Esophagus muscularis mucosa (tissue), 4 donors: ENCODE data around the gene RMI2. TPM values are rescaled to one million over a fixed set of nuclear protein-coding genes. Genes with fewer than 3 reads are reported as not detected.

Experiments used
- DNase-seq: peaks from one replicate; pipeline ENCODE4 v3.0.0-alpha.2; 2017; ENCODE audit errors: extremely low spot score
- H3K27ac ChIP-seq, 4 donors: fragments of 200-600 bp; sonication (generic); replicated peaks in 1 of 4; 1 replicate in 3 of 4; 2 replicates in 1 of 4; pipeline ENCODE4 v1.5.1; 2016 to 2019; ENCODE audit warnings: mild to moderate bottlenecking in 1 of 4
- H3K27me3 ChIP-seq, 4 donors: fragments of 200-600 bp; sonication (generic); one replicate each; pipeline versions ENCODE4 v1.5.1 to v1.6.0; 2016 to 2019
- H3K36me3 ChIP-seq, 4 donors: fragments of 200-600 bp; sonication (generic); one replicate each; pipeline ENCODE4 v1.5.1; 2016 to 2019
- H3K4me1 ChIP-seq, 4 donors: fragments of 200-600 bp; sonication (generic); one replicate each; pipeline ENCODE4 v1.5.1; 2016 to 2019
- H3K4me3 ChIP-seq, 4 donors: fragments of 200-600 bp; sonication (generic); 1 replicate in 2 of 4; 2 replicates in 2 of 4; pipeline ENCODE4 v1.5.1; 2016 to 2019; ENCODE audit warnings: mild to moderate bottlenecking in 4 of 4, moderate library complexity in 1 of 4
- H3K9me3 ChIP-seq, 4 donors: fragments of 200-600 bp; sonication (generic); 1 replicate in 3 of 4; 2 replicates in 1 of 4; pipeline ENCODE4 v1.5.1; 2016 to 2019
- CTCF ChIP-seq, 3 experiments: fragments of 200-600 bp in 2 of 3; fragments of 450-650 bp in 1 of 3; sonication (generic) in 2 of 3; IDR thresholded peaks; one replicate each; pipeline ENCODE4 v1.5.1; 2017 to 2019; ENCODE audit warnings: antibody characterized with exemption in 3 of 3, mild to moderate bottlenecking in 2 of 3, moderate library complexity in 1 of 3
- EP300 ChIP-seq: sonication (generic); formaldehyde crosslinking; IDR thresholded peaks from one replicate; pipeline ENCODE4 v1.6.1; 2017; ENCODE audit warnings: antibody characterized with exemption
- POLR2A ChIP-seq: fragments of 450-650 bp; IDR thresholded peaks from one replicate; pipeline ENCODE4 v1.6.1; 2017; ENCODE audit warnings: antibody characterized with exemption, moderate library complexity, mild to moderate bottlenecking, low read depth
- POLR2AphosphoS5 ChIP-seq, 2 donors: sonication (generic); formaldehyde crosslinking; IDR thresholded peaks; one replicate each; pipeline ENCODE4 v1.6.1; 2017; ENCODE audit warnings: antibody characterized with exemption in 2 of 2
- WGBS: methylation state at CpG from one replicate; pipeline ENCODE4 v1.1.5; 2018; 5-methylcytosine and 5-hydroxymethylcytosine counted together
- intact Hi-C: fragments of 100-400 bp; cut with DNase I; formaldehyde crosslinking; loops from one replicate; pipeline ENCODE4 v1.15.1; 2023
- total RNA-seq, 4 donors: library from RNA; depleted of rRNA; stranded (reverse); fragments of >200 nt; gene quantifications; one replicate each; pipeline versions ENCODE4 v1.1.0 to v1.2.1, GENCODE V29; 2016

RMI2 gene
- total RNA-seq, 4 donors from 2014 or later, result 0.29 to 1.7 (median 0.33) TPM; not detected in 1

DNA sequence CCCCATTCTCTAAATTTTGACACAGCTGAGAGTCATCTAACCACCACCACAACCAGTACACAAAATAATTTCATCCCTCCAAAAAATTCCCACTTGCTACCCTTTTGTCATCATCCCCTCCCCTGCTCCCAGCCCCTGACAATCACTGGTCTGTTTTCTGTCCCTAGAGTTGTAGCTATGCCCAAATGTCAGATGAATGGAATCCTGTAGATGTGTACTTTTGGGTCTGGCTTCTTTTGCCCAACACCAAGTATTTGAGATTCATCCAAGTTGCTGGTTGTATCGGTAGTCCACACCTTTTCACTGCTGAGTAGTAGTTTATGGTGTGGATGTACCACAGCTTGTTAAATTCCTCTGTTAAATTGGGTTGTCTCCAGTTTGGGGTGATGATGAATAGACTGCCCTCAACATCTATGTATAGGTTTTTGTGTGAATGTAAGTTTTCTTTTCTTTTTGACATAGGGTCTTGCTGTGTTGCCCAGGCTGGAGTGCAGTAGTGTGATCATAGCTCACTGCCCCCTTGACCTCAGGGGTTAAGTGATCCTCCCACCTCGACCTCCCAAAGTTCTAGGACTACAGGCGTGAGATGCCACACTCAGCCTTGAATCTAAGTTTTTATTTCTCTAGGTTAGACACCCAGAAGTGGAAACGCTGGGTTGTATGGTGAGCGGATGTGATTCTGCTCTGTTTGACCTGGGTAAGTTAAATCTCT lies 14.6 kb upstream of the RMI2 start:
- DNase-seq, result no peak
- intact Hi-C loops, result no loop called here
- Histone ChIP-seq H3K36me3 (no peaks in the 10 kb centered on the region), H3K27ac (no peak overlapping the region), H3K4me3 (no peak overlapping the region), H3K4me1 (peaks cover 14 to 22% (median 20%) of the 10 kb centered on the region in 4 donors), H3K9me3 (no peaks in the 10 kb centered on the region), H3K27me3 (peaks cover 0 to 3% (median 0%) of the 10 kb centered on the region in 4 donors)
- TF ChIP-seq POLR2AphosphoS5 (IDR thresholded peaks at IDR 0.05) (no peak), EP300 (no peak), POLR2A (no peak), CTCF (IDR thresholded peaks at IDR 0.05) (no peak)
- WGBS, result 84% methylated on average over 5 of the region's 5 CpGs

- Histone ChIP-seq H3K4me1 (peaks cover 14 to 22% (median 20%) of the 10 kb centered on the region in 4 donors), H3K27me3 (peaks cover 0 to 3% (median 0%) of the 10 kb centered on the region in 4 donors), H3K4me3 (no peak overlapping the region), H3K36me3 (no peaks in the 10 kb centered on the region), H3K9me3 (no peaks in the 10 kb centered on the region), H3K27ac (no peak overlapping the region)
- intact Hi-C loops, result no loop called here
- TF ChIP-seq POLR2A (no peak), POLR2AphosphoS5 (IDR thresholded peaks at IDR 0.05) (no peak), EP300 (no peak), CTCF (IDR thresholded peaks at IDR 0.05) (no peak)
- no peak for DNase-seq
- WGBS, result 100% methylated on average over 2 of the region's 2 CpGs
Observed at GRCh38 chr16:11331967-11332366, 13.3 kb upstream of the RMI2 start.

DNA sequence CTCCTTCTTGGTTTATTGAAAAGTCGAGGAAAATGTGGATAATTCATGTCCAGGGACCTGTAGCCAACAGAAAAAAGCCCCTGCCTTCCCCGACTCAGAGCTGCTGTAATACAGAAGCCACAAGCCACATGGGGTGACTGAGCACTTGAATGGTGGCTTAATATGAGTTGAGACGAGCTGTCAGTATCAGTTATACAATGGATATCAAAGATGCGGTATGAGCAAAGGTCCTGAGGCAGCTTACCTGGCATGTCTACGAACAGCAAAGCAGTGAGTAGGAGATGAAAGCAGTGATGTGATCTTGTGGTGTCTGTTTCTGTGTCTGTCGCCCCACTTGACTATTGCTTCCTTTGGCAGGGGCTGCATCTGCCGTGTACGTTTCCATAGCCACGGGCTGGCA lies 12.2 kb upstream of the RMI2 start:
- peaks cover 0 to 3% (median 0%) of the 10 kb centered on the region in 4 donors for H3K27me3 ChIP-seq
- no peaks in the 10 kb centered on the region for H3K36me3 ChIP-seq
- peaks cover 14 to 18% (median 17%) of the 10 kb centered on the region in 4 donors for H3K4me1 ChIP-seq
- no peak for DNase-seq
- intact Hi-C loops, result no loop called here
- WGBS, result 75% methylated on average over 8 of the region's 9 CpGs
- no peak for TF ChIP-seq POLR2A
- TF ChIP-seq CTCF (IDR thresholded peaks at IDR 0.05), result no peak
- TF ChIP-seq EP300, result no peak
- no peak for TF ChIP-seq POLR2AphosphoS5 (IDR thresholded peaks at IDR 0.05)
- no peaks in the 10 kb centered on the region for H3K9me3 ChIP-seq
- H3K27ac ChIP-seq, result no peak overlapping the region
- H3K4me3 ChIP-seq, result no peak overlapping the region

GRCh38 chr16:11333702-11334101 lies 11.6 kb upstream of the RMI2 start:
- H3K27me3 ChIP-seq, result peaks cover 0 to 3% (median 0%) of the 10 kb centered on the region in 4 donors
- H3K4me3 ChIP-seq, result no peak overlapping the region
- peaks cover 10 to 11% (median 10%) of the 10 kb centered on the region in 4 donors for H3K4me1 ChIP-seq
- no peak overlapping the region for H3K27ac ChIP-seq
- TF ChIP-seq CTCF (IDR thresholded peaks at IDR 0.05) (no peak), POLR2AphosphoS5 (IDR thresholded peaks at IDR 0.05) (no peak), POLR2A (no peak)
- DNase-seq, result no peak
- intact Hi-C loops, result no loop called here
- H3K36me3 ChIP-seq, result no peaks in the 10 kb centered on the region
- 73% methylated on average over 7 of the region's 8 CpGs for WGBS
- no peaks in the 10 kb centered on the region for H3K9me3 ChIP-seq
